ENCODE results near the gene ABCA5.

ABCA5 gene

GRCh38 chr17:69268543-69269014 lies 58.4 kb downstream of the ABCA5 start:
- no peak overlapping the region for H3K27ac ChIP-seq
- no peak overlapping the region for H3K4me3 ChIP-seq
- TF ChIP-seq CTCF (IDR thresholded peaks at IDR 0.05), result no peak
- DNase-seq (ENCODE audit: low spot score), result no peak

DNA sequence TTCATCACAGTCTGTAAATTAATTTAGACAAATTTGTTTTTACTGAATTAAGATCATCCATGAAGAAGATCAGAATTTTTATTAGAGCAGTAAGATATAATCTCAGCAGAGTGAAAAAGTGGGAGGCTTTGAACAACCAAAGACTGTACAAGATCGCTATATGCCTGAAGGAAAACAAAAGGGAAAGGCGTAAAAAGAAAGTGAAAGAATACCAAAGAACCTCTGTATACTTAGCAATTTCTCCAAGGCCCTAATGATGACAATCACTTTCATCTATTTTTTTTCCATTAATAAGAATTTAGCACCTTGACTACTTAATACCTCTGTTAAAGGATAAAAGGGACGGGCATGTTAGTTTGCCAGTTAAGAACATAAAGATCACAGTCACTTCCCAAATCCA lies 59.7 kb downstream of the ABCA5 start:
- no peak for TF ChIP-seq CTCF (IDR thresholded peaks at IDR 0.05)
- no peak overlapping the region for H3K27ac ChIP-seq

GRCh38 chr17:69265873-69266272 lies 61.1 kb downstream of the ABCA5 start:
- no peak for TF ChIP-seq CTCF (IDR thresholded peaks at IDR 0.05)

More for the DNA sequence above, 59.7 kb downstream of the ABCA5 start:
- H3K4me3 ChIP-seq, result no peak overlapping the region
- DNase-seq (ENCODE audit: low spot score), result no peak

GRCh38 chr17:69254187-69254586 lies 72.7 kb downstream of the ABCA5 start:
- Histone ChIP-seq H3K27ac (no peak overlapping the region), H3K4me3 (no peak overlapping the region)
- DNase-seq (ENCODE audit: low spot score), result no peak
- no peak for TF ChIP-seq CTCF (IDR thresholded peaks at IDR 0.05)

More at GRCh38 chr17:69265873-69266272, 61.1 kb downstream of the ABCA5 start:
- DNase-seq (ENCODE audit: low spot score), result no peak
- no peak overlapping the region for H3K4me3 ChIP-seq
- H3K27ac ChIP-seq, result no peak overlapping the region

- no peak for DNase-seq (ENCODE audit: low spot score)
- Histone ChIP-seq H3K27ac (no peak overlapping the region), H3K4me3 (no peak overlapping the region)
- TF ChIP-seq CTCF (IDR thresholded peaks at IDR 0.05), result no peak
Observed at GRCh38 chr17:69250641-69251040, 76.3 kb downstream of the ABCA5 start.

- no peak overlapping the region for H3K27ac ChIP-seq
- peak; percentile 31 for TF ChIP-seq CTCF (IDR thresholded peaks at IDR 0.05)
- no peak overlapping the region for H3K4me3 ChIP-seq
- DNase-seq (ENCODE audit: low spot score), result no peak
Observed at GRCh38 chr17:69246726-69247375, 80.1 kb downstream of the ABCA5 start.

DNA sequence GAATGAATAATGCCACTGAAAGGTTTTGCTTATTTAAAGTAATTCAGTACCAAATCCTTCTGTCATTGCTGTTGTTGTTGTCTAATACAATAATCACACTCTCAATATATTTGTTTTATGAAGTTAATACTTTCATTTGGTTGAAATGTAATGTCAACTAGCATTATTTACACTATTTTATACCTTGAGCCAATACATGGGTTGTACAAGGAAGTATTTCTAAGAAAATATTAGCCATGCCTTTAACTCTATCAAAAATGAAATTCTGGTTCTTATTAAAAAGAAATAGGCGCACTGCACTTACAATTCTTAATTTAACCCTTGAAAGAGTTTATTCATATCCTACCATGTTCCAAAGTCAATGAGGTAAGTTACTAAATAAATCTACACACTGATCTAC lies 80.7 kb downstream of the ABCA5 start:
- no peak for TF ChIP-seq CTCF (IDR thresholded peaks at IDR 0.05)
- H3K4me3 ChIP-seq, result no peak overlapping the region
- no peak for DNase-seq (ENCODE audit: low spot score)
- no peak overlapping the region for H3K27ac ChIP-seq
